ENCODE data around the gene SPC25.
"Not testable (repeated sequence)": the region's sequence is repeated elsewhere in the genome, so short reads cannot be mapped to it uniquely, and the experiment has no call there.

Gene SPC25

GRCh38 chr2:168890006-168890782, at the start of gene SPC25:
SPC25 (minus strand) TSS chr2:168890430; CDS start chr2:168889519, 911 bp downstream.
- Histone ChIP-seq H3K4me3 (ENCODE audit: low read depth, low read length) (peak within 1 kb of the TSS; percentile 90), H3K36me3 (ENCODE audit: control insufficient read depth, insufficient read depth, low read length) (no peaks in the 10 kb centered on the region), H3K4me1 (ENCODE audit: control insufficient read depth, insufficient read depth, low read length) (no peaks in the 10 kb centered on the region), H3K9ac (ENCODE audit: low read depth, low read length) (peak within 1 kb of the TSS; percentile 84), H3K27me3 (ENCODE audit: control insufficient read depth, insufficient read depth, low read length) (peaks cover 7% of the 10 kb centered on the region), H3K9me3 (ENCODE audit: control insufficient read depth, insufficient read depth, low read length) (no peaks in the 10 kb centered on the region)

GRCh38 chr2:168939918-168940317, 49.7 kb upstream of the SPC25 start:
- Histone ChIP-seq H3K9ac (ENCODE audit: low read depth, low read length) (no peak overlapping the region), H3K4me1 (ENCODE audit: control insufficient read depth, insufficient read depth, low read length) (no peaks in the 10 kb centered on the region), H3K36me3 (ENCODE audit: control insufficient read depth, insufficient read depth, low read length) (no peaks in the 10 kb centered on the region), H3K27me3 (ENCODE audit: control insufficient read depth, insufficient read depth, low read length) (no peaks in the 10 kb centered on the region), H3K9me3 (ENCODE audit: control insufficient read depth, insufficient read depth, low read length) (no peaks in the 10 kb centered on the region), H3K4me3 (ENCODE audit: low read depth, low read length) (no peak overlapping the region)

GRCh38 chr2:168939061-168939460, 48.8 kb upstream of the SPC25 start:
- Histone ChIP-seq H3K27me3 (ENCODE audit: control insufficient read depth, insufficient read depth, low read length) (no peaks in the 10 kb centered on the region), H3K4me3 (ENCODE audit: low read depth, low read length) (no peak overlapping the region), H3K9me3 (ENCODE audit: control insufficient read depth, insufficient read depth, low read length) (no peaks in the 10 kb centered on the region), H3K9ac (ENCODE audit: low read depth, low read length) (no peak overlapping the region), H3K36me3 (ENCODE audit: control insufficient read depth, insufficient read depth, low read length) (no peaks in the 10 kb centered on the region), H3K4me1 (ENCODE audit: control insufficient read depth, insufficient read depth, low read length) (no peaks in the 10 kb centered on the region)

GRCh38 chr2:168935810-168936581, 45.8 kb upstream of the SPC25 start:
- H3K4me3 ChIP-seq (ENCODE audit: low read depth, low read length): no peak overlapping the region
- no peaks in the 10 kb centered on the region for H3K4me1 ChIP-seq (ENCODE audit: control insufficient read depth, insufficient read depth, low read length)
- H3K9me3 ChIP-seq (ENCODE audit: control insufficient read depth, insufficient read depth, low read length): no peaks in the 10 kb centered on the region
- H3K36me3 ChIP-seq (ENCODE audit: control insufficient read depth, insufficient read depth, low read length): no peaks in the 10 kb centered on the region
- H3K27me3 ChIP-seq (ENCODE audit: control insufficient read depth, insufficient read depth, low read length): no peaks in the 10 kb centered on the region
- H3K9ac ChIP-seq (ENCODE audit: low read depth, low read length): no peak overlapping the region

GRCh38 chr2:168934826-168935225, 44.6 kb upstream of the SPC25 start:
- Histone ChIP-seq H3K36me3 (ENCODE audit: control insufficient read depth, insufficient read depth, low read length) (no peaks in the 10 kb centered on the region), H3K9ac (ENCODE audit: low read depth, low read length) (no peak overlapping the region), H3K4me1 (ENCODE audit: control insufficient read depth, insufficient read depth, low read length) (no peaks in the 10 kb centered on the region), H3K4me3 (ENCODE audit: low read depth, low read length) (no peak overlapping the region), H3K27me3 (ENCODE audit: control insufficient read depth, insufficient read depth, low read length) (no peaks in the 10 kb centered on the region), H3K9me3 (ENCODE audit: control insufficient read depth, insufficient read depth, low read length) (no peaks in the 10 kb centered on the region)

- H3K9ac ChIP-seq (ENCODE audit: low read depth, low read length); H3K36me3 ChIP-seq (ENCODE audit: control insufficient read depth, insufficient read depth, low read length); H3K9me3 ChIP-seq (ENCODE audit: control insufficient read depth, insufficient read depth, low read length); H3K27me3 ChIP-seq (ENCODE audit: control insufficient read depth, insufficient read depth, low read length); H3K4me3 ChIP-seq (ENCODE audit: low read depth, low read length); H3K4me1 ChIP-seq (ENCODE audit: control insufficient read depth, insufficient read depth, low read length): not testable (repeated sequence)
Measured at GRCh38 chr2:168932174-168932573, 41.9 kb upstream of the SPC25 start.

GRCh38 chr2:168930242-168930641, 40.0 kb upstream of the SPC25 start:
- Histone ChIP-seq H3K9ac (ENCODE audit: low read depth, low read length) (no peak overlapping the region), H3K4me1 (ENCODE audit: control insufficient read depth, insufficient read depth, low read length) (no peaks in the 10 kb centered on the region), H3K9me3 (ENCODE audit: control insufficient read depth, insufficient read depth, low read length) (no peaks in the 10 kb centered on the region), H3K4me3 (ENCODE audit: low read depth, low read length) (no peak overlapping the region), H3K36me3 (ENCODE audit: control insufficient read depth, insufficient read depth, low read length) (no peaks in the 10 kb centered on the region), H3K27me3 (ENCODE audit: control insufficient read depth, insufficient read depth, low read length) (no peaks in the 10 kb centered on the region)

GRCh38 chr2:168929031-168929430, 38.8 kb upstream of the SPC25 start:
- Histone ChIP-seq H3K4me3 (ENCODE audit: low read depth, low read length) (no peak overlapping the region), H3K4me1 (ENCODE audit: control insufficient read depth, insufficient read depth, low read length) (no peaks in the 10 kb centered on the region), H3K36me3 (ENCODE audit: control insufficient read depth, insufficient read depth, low read length) (no peaks in the 10 kb centered on the region), H3K9ac (ENCODE audit: low read depth, low read length) (no peak overlapping the region), H3K27me3 (ENCODE audit: control insufficient read depth, insufficient read depth, low read length) (no peaks in the 10 kb centered on the region), H3K9me3 (ENCODE audit: control insufficient read depth, insufficient read depth, low read length) (no peaks in the 10 kb centered on the region)

- no peaks in the 10 kb centered on the region for H3K36me3 ChIP-seq (ENCODE audit: control insufficient read depth, insufficient read depth, low read length)
- H3K9me3 ChIP-seq (ENCODE audit: control insufficient read depth, insufficient read depth, low read length): no peaks in the 10 kb centered on the region
- H3K9ac ChIP-seq (ENCODE audit: low read depth, low read length): no peak overlapping the region
- H3K4me3 ChIP-seq (ENCODE audit: low read depth, low read length): no peak overlapping the region
- H3K27me3 ChIP-seq (ENCODE audit: control insufficient read depth, insufficient read depth, low read length): no peaks in the 10 kb centered on the region
- no peaks in the 10 kb centered on the region for H3K4me1 ChIP-seq (ENCODE audit: control insufficient read depth, insufficient read depth, low read length)
Measured at GRCh38 chr2:168928113-168928831, 38.0 kb upstream of the SPC25 start.

GRCh38 chr2:168926621-168927386, 36.6 kb upstream of the SPC25 start:
- no peaks in the 10 kb centered on the region for H3K9me3 ChIP-seq (ENCODE audit: control insufficient read depth, insufficient read depth, low read length)
- no peak overlapping the region for H3K4me3 ChIP-seq (ENCODE audit: low read depth, low read length)
- no peaks in the 10 kb centered on the region for H3K4me1 ChIP-seq (ENCODE audit: control insufficient read depth, insufficient read depth, low read length)
- no peaks in the 10 kb centered on the region for H3K36me3 ChIP-seq (ENCODE audit: control insufficient read depth, insufficient read depth, low read length)
- no peak overlapping the region for H3K9ac ChIP-seq (ENCODE audit: low read depth, low read length)
- no peaks in the 10 kb centered on the region for H3K27me3 ChIP-seq (ENCODE audit: control insufficient read depth, insufficient read depth, low read length)

GRCh38 chr2:168920504-168921157, 30.4 kb upstream of the SPC25 start:
- Histone ChIP-seq H3K36me3 (ENCODE audit: control insufficient read depth, insufficient read depth, low read length) (no peaks in the 10 kb centered on the region), H3K27me3 (ENCODE audit: control insufficient read depth, insufficient read depth, low read length) (no peaks in the 10 kb centered on the region), H3K4me1 (ENCODE audit: control insufficient read depth, insufficient read depth, low read length) (no peaks in the 10 kb centered on the region), H3K4me3 (ENCODE audit: low read depth, low read length) (no peak overlapping the region), H3K9me3 (ENCODE audit: control insufficient read depth, insufficient read depth, low read length) (no peaks in the 10 kb centered on the region), H3K9ac (ENCODE audit: low read depth, low read length) (no peak overlapping the region)
